ENCODE data around the gene C17orf58.
"Not testable (repeated sequence)": the region's sequence is repeated elsewhere in the genome, so short reads cannot be mapped to it uniquely, and the experiment has no call there.

C17orf58 gene

GRCh38 chr17:68019675-68020408 lies 23.6 kb upstream of the C17orf58 start:
- Mint-ChIP-seq H3K9me3 (no peaks in the 10 kb centered on the region), H3K27me3 (ENCODE audit: low read depth) (peaks cover 10% of the 10 kb centered on the region), H3K4me1 (peaks cover 5% of the 10 kb centered on the region), H3K36me3 (ENCODE audit: low read depth) (no peaks in the 10 kb centered on the region), H3K27ac (peak overlapping the region; percentile 81 to 94 (median 90)), H3K4me3 (peak overlapping the region; percentile 85 to 93 (median 90))
- TF ChIP-seq, protein P1, sequence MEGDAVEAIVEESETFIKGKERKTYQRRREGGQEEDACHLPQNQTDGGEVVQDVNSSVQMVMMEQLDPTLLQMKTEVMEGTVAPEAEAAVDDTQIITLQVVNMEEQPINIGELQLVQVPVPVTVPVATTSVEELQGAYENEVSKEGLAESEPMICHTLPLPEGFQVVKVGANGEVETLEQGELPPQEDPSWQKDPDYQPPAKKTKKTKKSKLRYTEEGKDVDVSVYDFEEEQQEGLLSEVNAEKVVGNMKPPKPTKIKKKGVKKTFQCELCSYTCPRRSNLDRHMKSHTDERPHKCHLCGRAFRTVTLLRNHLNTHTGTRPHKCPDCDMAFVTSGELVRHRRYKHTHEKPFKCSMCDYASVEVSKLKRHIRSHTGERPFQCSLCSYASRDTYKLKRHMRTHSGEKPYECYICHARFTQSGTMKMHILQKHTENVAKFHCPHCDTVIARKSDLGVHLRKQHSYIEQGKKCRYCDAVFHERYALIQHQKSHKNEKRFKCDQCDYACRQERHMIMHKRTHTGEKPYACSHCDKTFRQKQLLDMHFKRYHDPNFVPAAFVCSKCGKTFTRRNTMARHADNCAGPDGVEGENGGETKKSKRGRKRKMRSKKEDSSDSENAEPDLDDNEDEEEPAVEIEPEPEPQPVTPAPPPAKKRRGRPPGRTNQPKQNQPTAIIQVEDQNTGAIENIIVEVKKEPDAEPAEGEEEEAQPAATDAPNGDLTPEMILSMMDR (IDR thresholded peaks at IDR 0.05; ENCODE audit: unreplicated experiment in 3 of 3) = peak; percentile 31 to 47 (median 43)

- H3K4me3 Mint-ChIP-seq = peak overlapping the region; percentile 85 to 93 (median 90)
- no peaks in the 10 kb centered on the region for H3K9me3 Mint-ChIP-seq
- peak overlapping the region; percentile 16 to 90 (median 81) for H3K27ac Mint-ChIP-seq
- TF ChIP-seq, protein P1 (IDR thresholded peaks at IDR 0.05; ENCODE audit: unreplicated experiment in 3 of 3) = no peak
- H3K36me3 Mint-ChIP-seq (ENCODE audit: low read depth) = no peaks in the 10 kb centered on the region
- H3K27me3 Mint-ChIP-seq (ENCODE audit: low read depth) = peaks cover 13% of the 10 kb centered on the region
- H3K4me1 Mint-ChIP-seq = peaks cover 5% of the 10 kb centered on the region
Measured at GRCh38 chr17:68019336-68019674, 23.0 kb upstream of the C17orf58 start.

GRCh38 chr17:68018493-68018892 lies 22.2 kb upstream of the C17orf58 start:
- H3K27me3 Mint-ChIP-seq (ENCODE audit: low read depth) = peaks cover 13% of the 10 kb centered on the region
- H3K4me1 Mint-ChIP-seq; H3K9me3 Mint-ChIP-seq; H3K27ac Mint-ChIP-seq; H3K4me3 Mint-ChIP-seq; H3K36me3 Mint-ChIP-seq (ENCODE audit: low read depth): not testable (repeated sequence)

DNA sequence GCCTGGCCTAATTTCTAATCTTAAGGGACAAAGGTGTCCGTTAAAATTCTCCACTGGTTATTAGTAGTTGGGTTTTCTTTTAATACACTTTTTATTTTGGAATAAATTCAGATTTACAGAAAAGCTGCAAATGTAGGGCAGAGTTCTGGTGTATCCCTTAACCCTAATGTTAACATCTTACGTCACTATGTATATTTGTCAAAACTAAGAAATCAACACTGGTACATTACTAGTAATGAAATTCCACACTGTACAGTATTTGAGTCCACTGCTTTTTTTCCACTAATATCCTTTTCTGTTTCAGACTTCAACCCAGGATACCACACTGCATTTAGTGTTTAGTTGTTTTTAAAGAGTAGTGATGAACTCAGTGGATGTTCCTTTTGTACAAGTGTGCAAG lies 20.6 kb upstream of the C17orf58 start:
- TF ChIP-seq, protein P1 (IDR thresholded peaks at IDR 0.05; ENCODE audit: unreplicated experiment in 3 of 3) = no peak
- Mint-ChIP-seq H3K9me3 (no peaks in the 10 kb centered on the region), H3K27ac (no peak overlapping the region), H3K4me3 (no peak overlapping the region), H3K4me1 (peaks cover 5% of the 10 kb centered on the region), H3K27me3 (ENCODE audit: low read depth) (peaks cover 18% of the 10 kb centered on the region), H3K36me3 (ENCODE audit: low read depth) (no peaks in the 10 kb centered on the region)

DNA sequence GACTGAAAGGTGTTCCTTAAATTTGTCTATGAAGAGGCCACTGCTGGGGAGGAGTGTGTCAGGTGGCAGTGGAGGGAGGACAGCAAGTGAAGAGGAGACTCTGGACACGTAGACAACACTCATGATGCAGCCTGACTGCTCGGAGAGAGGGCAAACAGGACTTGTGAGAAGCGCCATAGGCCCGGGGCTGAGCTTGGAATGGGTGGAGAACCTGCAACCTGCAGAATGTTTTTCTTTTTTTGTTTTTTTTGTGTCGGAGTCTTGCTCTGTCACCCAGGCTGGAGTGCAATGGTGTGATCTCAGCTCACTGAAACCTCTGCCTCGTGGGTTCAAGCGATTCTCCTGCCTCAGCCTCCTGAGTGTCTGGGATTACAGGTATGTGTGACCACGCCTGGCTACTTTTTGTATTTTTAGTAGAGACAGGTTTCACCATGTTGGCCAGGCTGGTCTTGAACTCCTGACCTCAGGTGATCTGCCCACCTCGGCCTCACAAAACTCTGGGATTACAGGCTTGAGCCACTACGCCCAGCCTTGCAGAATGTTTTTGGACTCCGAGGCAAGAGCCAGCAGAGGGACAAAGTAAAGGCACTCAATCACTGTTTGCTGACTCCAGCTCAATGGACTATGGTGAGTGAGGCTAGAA lies 18.9 kb upstream of the C17orf58 start:
- Mint-ChIP-seq H3K36me3 (ENCODE audit: low read depth) (no peaks in the 10 kb centered on the region), H3K4me1 (peaks cover 5% of the 10 kb centered on the region), H3K4me3 (no peak overlapping the region), H3K9me3 (no peaks in the 10 kb centered on the region), H3K27me3 (ENCODE audit: low read depth) (peaks cover 23% of the 10 kb centered on the region), H3K27ac (no peak overlapping the region)
- TF ChIP-seq, protein P1 (IDR thresholded peaks at IDR 0.05; ENCODE audit: unreplicated experiment in 3 of 3) = no peak

- no peaks in the 10 kb centered on the region for H3K4me1 Mint-ChIP-seq
- H3K9me3 Mint-ChIP-seq = no peaks in the 10 kb centered on the region
- H3K27ac Mint-ChIP-seq = no peak overlapping the region
- H3K4me3 Mint-ChIP-seq = no peak overlapping the region
- TF ChIP-seq, protein P1 (IDR thresholded peaks at IDR 0.05; ENCODE audit: unreplicated experiment in 3 of 3) = no peak
- H3K27me3 Mint-ChIP-seq (ENCODE audit: low read depth) = peaks cover 22% of the 10 kb centered on the region
- no peaks in the 10 kb centered on the region for H3K36me3 Mint-ChIP-seq (ENCODE audit: low read depth)
Measured at GRCh38 chr17:68013385-68013784, 17.1 kb upstream of the C17orf58 start.

Data from nephron (organoid).